GM20000 (cell line): ENCODE data around the gene PALLD.

ENCODE experiments used
- DNase-seq: peaks from one replicate; pipeline ENCODE4 v3.0.0; 2012; ENCODE audit warnings: low spot score
- CTCF ChIP-seq: IDR thresholded peaks from 2 replicates; pipeline ENCODE4 v1.5.1; 2012; ENCODE audit warnings: mild to moderate bottlenecking, control low read depth; ENCODE audit errors: extremely low read depth, missing control alignments

The PALLD gene

GRCh38 chr4:168833881-168834280, 337.0 kb downstream of the PALLD start:
- TF ChIP-seq CTCF: no peak
- no peak for DNase-seq

- no peak for DNase-seq
- no peak for TF ChIP-seq CTCF
Measured at GRCh38 chr4:168835880-168836454, 339.1 kb downstream of the PALLD start.

GRCh38 chr4:168836490-168836889, 339.6 kb downstream of the PALLD start:
- no peak for DNase-seq
- no peak for TF ChIP-seq CTCF

GRCh38 chr4:168837922-168838321, 341.1 kb downstream of the PALLD start:
- TF ChIP-seq CTCF: no peak
- DNase-seq: no peak

GRCh38 chr4:168839758-168840391, 343.0 kb downstream of the PALLD start:
- no peak for DNase-seq
- no peak for TF ChIP-seq CTCF

GRCh38 chr4:168840392-168840763, 343.5 kb downstream of the PALLD start:
- DNase-seq: no peak
- no peak for TF ChIP-seq CTCF

GRCh38 chr4:168841000-168841671, 344.3 kb downstream of the PALLD start:
- no peak for DNase-seq

More at GRCh38 chr4:168841000-168841671, 344.3 kb downstream of the PALLD start:
- TF ChIP-seq CTCF: no peak
